H9 (cell line): ENCODE data around the gene TEKT5. TPM values are rescaled to one million over a fixed set of nuclear protein-coding genes. Genes with fewer than 3 reads are reported as not detected.

Experiments
- DNase-seq: peaks from one replicate; pipeline ENCODE4 v3.0.0-alpha.2; 2017
- H2AFZ ChIP-seq: one replicate; pipeline ENCODE4 v1.6.1; 2013; ENCODE audit warnings: mild to moderate bottlenecking, low read length, control low read depth, moderate library complexity
- H2AK5ac ChIP-seq: 2 replicates; pipeline ENCODE4 v1.6.1; 2013; ENCODE audit warnings: low read length, control low read depth, mixed read lengths; ENCODE audit not compliant: insufficient read length
- H2BK120ac ChIP-seq: one replicate; pipeline ENCODE4 v1.6.1; 2013; ENCODE audit warnings: low read depth, mild to moderate bottlenecking, low read length, control low read depth, inconsistent platforms; ENCODE audit not compliant: poor library complexity, severe bottlenecking
- H2BK12ac ChIP-seq: 2 replicates; pipeline ENCODE4 v1.6.1; 2013; ENCODE audit warnings: low read length, control low read depth, mixed read lengths, low read depth; ENCODE audit not compliant: insufficient read length
- H2BK15ac ChIP-seq: 2 replicates; pipeline ENCODE4 v1.6.1; 2013; ENCODE audit warnings: low read depth, low read length, control low read depth
- H2BK20ac ChIP-seq: one replicate; pipeline ENCODE4 v1.6.1; 2013; ENCODE audit warnings: low read depth, mild to moderate bottlenecking, low read length, control low read depth, inconsistent platforms; ENCODE audit not compliant: poor library complexity, severe bottlenecking
- H2BK5ac ChIP-seq: 2 replicates; pipeline ENCODE4 v1.6.1; 2013; ENCODE audit warnings: low read length, control low read depth, mixed read lengths; ENCODE audit not compliant: insufficient read length
- H3K14ac ChIP-seq: 2 replicates; pipeline ENCODE4 v1.6.1; 2013; ENCODE audit warnings: low read length, control low read depth; ENCODE audit not compliant: insufficient read depth
- H3K18ac ChIP-seq: 2 replicates; pipeline ENCODE4 v1.6.1; 2013; ENCODE audit warnings: low read depth, mild to moderate bottlenecking, mixed read lengths, low read length, control low read depth; ENCODE audit not compliant: insufficient read length
- H3K23ac ChIP-seq: 2 replicates; pipeline ENCODE4 v1.6.1; 2013; ENCODE audit warnings: low read length, control low read depth, mixed read lengths, low read depth; ENCODE audit not compliant: insufficient read length
- H3K23me2 ChIP-seq: 2 replicates; pipeline ENCODE4 v1.6.1; 2013; ENCODE audit warnings: low read depth, mild to moderate bottlenecking, mixed read lengths, low read length, control low read depth; ENCODE audit not compliant: insufficient read length, poor library complexity, severe bottlenecking
- H3K27ac ChIP-seq: 2 replicates; pipeline ENCODE4 v1.5.1; 2013; ENCODE audit warnings: low read length, control low read depth, mixed read lengths, low read depth; ENCODE audit not compliant: insufficient read length
- H3K27me3 ChIP-seq: 2 replicates; pipeline ENCODE4 v1.6.1; 2013; ENCODE audit warnings: low read length, control low read depth, inconsistent platforms; ENCODE audit not compliant: insufficient read depth
- H3K4ac ChIP-seq: 2 replicates; pipeline ENCODE4 v1.6.1; 2013; ENCODE audit warnings: low read depth, mild to moderate bottlenecking, control low read depth, inconsistent platforms, low read length, moderate library complexity
- H3K4me1 ChIP-seq: 2 replicates; pipeline ENCODE4 v1.6.1; 2013; ENCODE audit warnings: low read length, control low read depth, inconsistent platforms; ENCODE audit not compliant: insufficient read depth
- H3K4me2 ChIP-seq: 2 replicates; pipeline ENCODE4 v1.6.1; 2013; ENCODE audit warnings: low read length, control low read depth, mixed read lengths; ENCODE audit not compliant: insufficient read length, insufficient read depth
- H3K56ac ChIP-seq: 2 replicates; pipeline ENCODE4 v1.6.1; 2013; ENCODE audit warnings: low read depth, mild to moderate bottlenecking, mixed read lengths, low read length, control low read depth; ENCODE audit not compliant: insufficient read length
- H3K79me1 ChIP-seq: 2 replicates; pipeline ENCODE4 v1.6.1; 2013; ENCODE audit warnings: low read depth, mild to moderate bottlenecking, moderate library complexity, low read length, control low read depth, inconsistent platforms; ENCODE audit not compliant: insufficient read depth, poor library complexity, severe bottlenecking
- H3K79me2 ChIP-seq: 2 replicates; pipeline ENCODE4 v1.6.1; 2013; ENCODE audit warnings: low read length, control low read depth, inconsistent platforms; ENCODE audit not compliant: insufficient read depth
- H3K9ac ChIP-seq: 2 replicates; pipeline ENCODE4 v1.6.1; 2013; ENCODE audit warnings: low read length, control low read depth, mixed read lengths; ENCODE audit not compliant: insufficient read length; ENCODE audit errors: extremely low read depth
- H3K9me3 ChIP-seq: one replicate; pipeline ENCODE4 v1.6.1; 2013; ENCODE audit warnings: low read depth, low read length, inconsistent platforms; ENCODE audit not compliant: control insufficient read depth
- H3T11ph ChIP-seq: one replicate; pipeline ENCODE4 v1.6.1; 2013; ENCODE audit warnings: mild to moderate bottlenecking, low read length, control low read depth, inconsistent platforms
- H4K20me1 ChIP-seq: one replicate; pipeline ENCODE4 v1.6.1; 2013; ENCODE audit not compliant: control insufficient read depth, insufficient read length, insufficient read depth
- H4K5ac ChIP-seq: 2 replicates; pipeline ENCODE4 v1.6.1; 2013; ENCODE audit warnings: low read depth, mild to moderate bottlenecking, mixed read lengths, low read length, control low read depth; ENCODE audit not compliant: insufficient read length
- H4K8ac ChIP-seq: replicated peaks from 2 replicates; pipeline ENCODE4 v1.6.1; 2013; ENCODE audit warnings: low read length, control low read depth, mixed read lengths, low read depth; ENCODE audit not compliant: insufficient read length
- H4K91ac ChIP-seq: 2 replicates; pipeline ENCODE4 v1.6.1; 2013; ENCODE audit warnings: low read depth, mild to moderate bottlenecking, moderate library complexity, mixed read lengths, low read length, control low read depth; ENCODE audit not compliant: insufficient read length
- H3K27ac Mint-ChIP-seq, 3 experiments: 2 replicates in 2 of 3; 3 replicates in 1 of 3; pipeline ENCODE4 v1.8.0; 2020 to 2021; ENCODE audit warnings: mixed read lengths in 3 of 3, mild to moderate bottlenecking in 1 of 3, moderate library complexity in 1 of 3
- H3K27me3 Mint-ChIP-seq: 2 replicates; pipeline ENCODE4 v1.8.0; 2021; ENCODE audit warnings: low read depth, mild to moderate bottlenecking, moderate library complexity, mixed read lengths
- H3K36me3 Mint-ChIP-seq, 3 experiments: 2 replicates in 2 of 3; 3 replicates in 1 of 3; pipeline ENCODE4 v1.8.0; 2020 to 2021; ENCODE audit warnings: low read depth in 3 of 3, mixed read lengths in 3 of 3; ENCODE audit not compliant: insufficient read depth in 1 of 3
- H3K4me1 Mint-ChIP-seq, 2 experiments: 2 replicates each; pipeline ENCODE4 v1.8.0; 2020; ENCODE audit warnings: mixed read lengths in 2 of 2
- H3K4me3 Mint-ChIP-seq, 2 experiments: 2 replicates in 1 of 2; 3 replicates in 1 of 2; pipeline ENCODE4 v1.8.0; 2020 to 2021; ENCODE audit warnings: mild to moderate bottlenecking in 2 of 2, mixed read lengths in 2 of 2, moderate library complexity in 1 of 2
- H3K9me3 Mint-ChIP-seq, 2 experiments: 2 replicates in 1 of 2; 3 replicates in 1 of 2; pipeline ENCODE4 v1.8.0; 2020; ENCODE audit warnings: mild to moderate bottlenecking in 2 of 2, mixed read lengths in 2 of 2, moderate library complexity in 1 of 2
- CTCF ChIP-seq: fragments of 200-600 bp; sonication (generic); conservative IDR thresholded peaks from 3 replicates; pipeline ENCODE4 v1.8.0; 2021; ENCODE audit warnings: antibody characterized with exemption, mild to moderate bottlenecking
- WGBS: extraction: QIAGEN DNeasy Blood & Tissue Kit; methylation state at CpG from one replicate; pipeline ENCODE4 v1.1.7; 2013; ENCODE audit warnings: missing lambda C conversion rate, low lambda C conversion rate, mixed read lengths; ENCODE audit not compliant: insufficient read length; ENCODE audit errors: extremely low coverage; 5-methylcytosine and 5-hydroxymethylcytosine counted together
- total RNA-seq: library from RNA; stranded (reverse); gene quantifications from 2 replicates; pipeline ENCODE4 v1.2.1, GENCODE V29; 2021

Gene TEKT5
- total RNA-seq, 1 experiment from 2014 or later: 0.31 TPM

GRCh38 chr16:10641555-10641952 lies 53.2 kb downstream of the TEKT5 start:
- H2BK120ac ChIP-seq: no peak overlapping the region
- H4K20me1 ChIP-seq: no peaks in the 10 kb centered on the region
- DNase-seq: no peak
- H2BK5ac ChIP-seq: no peak overlapping the region
- Mint-ChIP-seq H3K36me3 (peaks cover 0 to 7% (median 0%) of the 10 kb centered on the region in 3 experiments; a peak in 1 of 7 replicates), H3K27ac (peak overlapping the region; percentile 32 to 97 (median 63); a peak in 2 of 7 replicates), H3K4me3 (no peak overlapping the region), H3K9me3 (peaks cover 0 to 12% of the 10 kb centered on the region in 2 experiments; a peak in 2 of 5 replicates), H3K27me3 (peaks cover 37% of the 10 kb centered on the region), H3K4me1 (peaks cover 28 to 43% of the 10 kb centered on the region in 2 experiments)
- no peak overlapping the region for H3K56ac ChIP-seq
- H2AFZ ChIP-seq: no peak overlapping the region
- H2BK20ac ChIP-seq: no peak overlapping the region
- H3K79me1 ChIP-seq: no peaks in the 10 kb centered on the region
- H3T11ph ChIP-seq: no peak overlapping the region
- H3K4me1 ChIP-seq: 0 out of 2 replicates have a peak, but pooled peaks cover 2% of the 10 kb centered on the region
- no peaks in the 10 kb centered on the region for H3K23me2 ChIP-seq
- WGBS: no CpG with 5 or more reads among the region's 7 CpGs
- H3K79me2 ChIP-seq: no peaks in the 10 kb centered on the region
- H2AK5ac ChIP-seq: no peak overlapping the region
- no peaks in the 10 kb centered on the region for H3K27me3 ChIP-seq
- H4K8ac ChIP-seq: no peak overlapping the region
- H3K23ac ChIP-seq: no peak overlapping the region
- no peak overlapping the region for H3K9ac ChIP-seq
- no peak overlapping the region for H3K4me2 ChIP-seq
- H2BK12ac ChIP-seq: no peak overlapping the region
- H4K5ac ChIP-seq: no peak overlapping the region
- H3K18ac ChIP-seq: no peak overlapping the region
- H3K27ac ChIP-seq: no peak overlapping the region
- H4K91ac ChIP-seq: no peak overlapping the region
- H3K9me3 ChIP-seq: no peaks in the 10 kb centered on the region
- TF ChIP-seq CTCF: no peak
- H3K14ac ChIP-seq: no peak overlapping the region
- H2BK15ac ChIP-seq: no peak overlapping the region
- no peak overlapping the region for H3K4ac ChIP-seq
